ENCODE measurements around the gene UGT3A1.
"Not testable (repeated sequence)": the region's sequence is repeated elsewhere in the genome, so short reads cannot be mapped to it uniquely, and the experiment has no call there.

Gene UGT3A1

DNA sequence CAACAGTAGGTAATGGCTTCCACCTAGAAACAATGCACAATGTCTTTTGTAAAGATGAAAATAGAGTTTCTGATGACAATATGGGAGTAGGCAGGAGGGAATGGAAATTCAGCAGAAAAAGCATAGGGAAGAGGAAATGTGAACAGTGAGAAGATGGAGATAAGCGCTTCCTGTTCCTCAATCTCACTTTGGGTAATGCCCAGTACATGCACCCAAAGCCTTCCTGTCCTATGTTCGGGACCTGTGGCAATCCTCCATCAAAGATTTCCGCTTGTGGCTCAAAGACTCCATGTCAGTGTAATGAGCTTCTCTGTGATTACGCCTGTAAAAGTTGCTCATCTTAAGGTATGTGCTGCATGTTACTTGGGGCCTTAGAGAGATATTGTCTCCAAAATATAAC, 2.7 kb downstream of the UGT3A1 start:
- no peak for DNase-seq (ENCODE audit: low spot score)

DNA sequence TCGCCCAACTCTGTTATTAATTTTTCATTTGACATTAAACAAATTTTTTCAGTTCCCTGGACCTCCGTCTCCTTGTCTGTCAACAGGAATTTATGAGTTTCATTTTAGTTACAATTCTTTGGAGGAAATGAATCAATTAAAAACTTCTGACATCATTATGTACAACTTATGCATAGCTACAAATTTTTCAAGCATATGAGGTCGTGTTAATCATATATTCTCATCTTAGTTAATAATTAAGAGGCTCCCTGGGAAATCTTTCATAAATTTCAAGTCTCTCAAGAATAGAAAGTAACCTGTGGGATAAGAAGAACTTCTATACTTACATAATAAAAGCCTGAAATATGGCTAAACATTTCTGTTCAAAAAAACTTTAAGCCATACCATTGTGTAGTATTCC, 3.4 kb downstream of the UGT3A1 start:
- DNase-seq (ENCODE audit: low spot score): no peak

DNA sequence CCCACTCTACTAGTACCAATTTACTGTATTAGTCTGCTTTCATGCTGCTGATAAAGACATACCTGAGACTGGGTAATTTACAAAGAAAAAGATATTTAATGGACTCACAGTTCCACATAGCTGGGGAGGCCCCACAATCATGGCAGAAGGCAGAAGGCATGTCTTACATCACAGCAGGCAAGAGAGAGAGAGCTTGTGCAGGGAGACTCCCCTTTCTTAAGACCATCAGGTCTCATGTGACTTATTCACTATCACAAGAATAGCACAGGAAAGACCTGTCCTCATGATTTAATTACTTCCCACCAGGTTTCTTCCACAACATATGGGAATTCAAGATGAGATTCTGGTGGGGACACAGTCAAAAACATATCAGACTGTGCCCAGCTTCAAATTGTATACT, 11.5 kb downstream of the UGT3A1 start:
- DNase-seq (ENCODE audit: low spot score): no peak

DNA sequence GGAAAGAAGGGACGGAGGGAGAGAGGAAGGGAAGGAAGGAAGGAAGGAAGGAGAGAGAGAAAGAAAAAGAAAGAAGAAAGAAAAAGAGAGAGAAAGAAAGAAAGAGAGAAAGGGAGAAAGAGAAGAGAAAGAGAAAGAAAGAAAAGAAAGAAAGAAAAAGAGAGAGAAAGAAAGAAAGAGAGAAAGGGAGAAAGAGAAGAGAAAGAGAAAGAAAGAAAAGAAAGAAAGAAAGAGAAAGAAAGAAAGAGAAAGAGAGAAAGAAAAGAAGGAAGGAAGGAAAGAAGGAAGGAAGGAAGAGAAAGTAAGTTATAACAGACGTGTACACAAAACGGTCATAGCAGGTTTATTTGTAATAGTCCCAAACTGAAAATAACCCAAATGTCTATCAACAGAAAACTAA, 14.3 kb downstream of the UGT3A1 start:
- not testable (repeated sequence) for DNase-seq (ENCODE audit: low spot score)

DNA sequence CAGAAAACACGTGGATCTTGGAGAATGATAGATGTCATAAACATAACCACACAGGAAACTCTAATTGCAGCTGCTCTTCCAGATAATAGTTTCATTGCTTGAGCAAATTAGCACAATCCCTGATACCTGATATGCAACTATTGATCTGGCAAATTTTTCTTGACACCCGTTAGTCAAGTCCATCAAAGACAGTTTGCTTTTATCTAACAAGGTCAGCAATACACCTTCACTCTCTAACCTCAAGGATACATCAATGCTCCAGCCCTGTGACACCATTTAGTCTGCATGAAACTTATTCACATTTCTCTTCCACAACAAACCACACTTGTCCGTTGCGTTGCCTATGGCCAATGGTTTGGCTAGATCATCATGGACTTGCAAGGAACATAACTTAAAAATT, 16.6 kb downstream of the UGT3A1 start:
- DNase-seq (ENCODE audit: low spot score): no peak

DNA sequence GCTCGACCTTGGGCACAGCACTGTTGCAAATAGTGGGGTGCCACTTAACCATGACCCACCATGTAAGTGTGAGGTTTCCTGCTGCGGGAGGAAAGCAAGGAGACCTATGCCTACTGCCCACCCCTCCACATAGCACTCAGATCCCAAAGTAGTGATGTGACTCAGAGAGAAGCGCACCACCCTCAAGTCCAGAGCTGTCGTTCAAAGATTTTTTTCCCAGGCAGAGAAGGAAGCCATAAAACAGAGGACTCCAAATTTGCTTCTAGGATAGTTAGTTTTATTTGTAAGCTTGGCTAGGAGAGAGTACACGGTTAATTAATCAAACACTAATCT, 19.3 kb downstream of the UGT3A1 start:
- no peak for DNase-seq (ENCODE audit: low spot score)

DNA sequence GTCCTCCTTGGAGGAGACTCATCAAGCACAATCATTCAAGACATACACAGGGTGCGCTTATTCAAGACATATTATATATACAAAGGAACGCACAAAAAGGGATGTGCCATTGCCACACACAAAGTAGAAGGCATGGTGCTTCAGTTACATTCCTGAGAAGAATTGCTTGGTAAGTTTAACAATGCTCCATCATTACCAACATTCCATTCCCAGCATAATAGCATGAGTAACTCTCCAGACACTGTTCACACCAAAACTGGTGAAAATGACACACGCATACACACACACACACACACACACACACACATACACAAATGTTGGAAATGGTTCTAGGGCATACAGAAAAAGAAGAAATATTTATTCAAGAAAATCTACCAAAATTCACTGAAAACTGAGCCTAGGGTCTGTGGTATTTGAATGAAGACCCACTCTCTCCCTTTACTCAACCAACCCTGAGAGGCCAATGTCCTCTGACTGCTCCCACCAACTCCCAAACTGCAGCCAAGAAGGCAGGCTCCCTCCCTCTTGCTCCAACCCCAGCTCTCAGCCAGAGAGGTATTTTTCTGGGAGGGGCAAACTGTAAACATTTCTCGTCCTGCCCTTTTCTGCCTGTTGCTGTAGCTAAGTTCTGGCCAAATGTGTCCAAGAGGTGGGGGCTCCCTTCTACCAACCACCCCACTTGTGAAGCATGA, 19.9 kb downstream of the UGT3A1 start:
- DNase-seq (ENCODE audit: low spot score): no peak

DNA sequence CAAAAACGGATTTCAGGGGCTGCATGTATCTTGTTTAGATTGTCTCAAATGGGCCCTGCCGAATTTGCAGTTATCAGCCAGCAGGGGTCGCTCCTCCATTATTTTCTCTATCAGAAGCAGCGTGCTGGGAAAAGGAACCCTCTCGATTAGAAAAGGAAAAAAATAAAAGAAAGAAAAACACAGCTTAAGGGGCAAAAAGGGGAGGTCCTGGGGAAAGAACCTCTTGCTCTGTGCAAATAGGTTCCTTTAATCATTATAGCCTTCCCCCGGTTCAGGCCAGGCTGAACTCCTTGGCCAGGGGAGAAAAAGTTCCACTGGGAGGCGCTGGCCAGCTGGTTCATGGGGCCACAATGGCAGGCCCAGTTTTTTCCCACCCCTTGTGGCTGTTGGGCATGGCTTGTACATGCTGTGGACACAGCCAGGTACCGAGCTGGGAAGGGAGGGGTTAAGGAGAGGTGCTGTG, 27.8 kb downstream of the UGT3A1 start:
- no peak for DNase-seq (ENCODE audit: low spot score)

DNA sequence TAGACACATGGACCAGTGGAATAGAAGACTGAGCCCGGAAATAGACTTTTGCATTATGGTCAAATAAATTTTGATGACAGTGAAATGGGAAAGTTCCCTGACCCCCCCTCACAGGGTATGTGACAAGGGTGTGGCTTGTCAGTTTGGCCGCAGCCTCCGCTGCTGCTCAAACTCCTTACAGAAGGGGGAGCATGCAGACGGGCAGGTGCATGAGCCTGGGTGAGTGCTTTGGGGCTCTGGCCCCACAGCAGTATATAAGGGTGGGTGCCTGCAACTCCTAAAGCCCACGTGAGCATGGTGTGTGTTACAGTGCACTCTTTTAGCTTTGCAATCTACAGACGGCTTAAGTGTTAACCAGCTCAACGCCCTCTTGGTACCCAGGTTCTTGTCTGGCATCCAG, 30.9 kb downstream of the UGT3A1 start:
- DNase-seq (ENCODE audit: low spot score): no peak

DNA sequence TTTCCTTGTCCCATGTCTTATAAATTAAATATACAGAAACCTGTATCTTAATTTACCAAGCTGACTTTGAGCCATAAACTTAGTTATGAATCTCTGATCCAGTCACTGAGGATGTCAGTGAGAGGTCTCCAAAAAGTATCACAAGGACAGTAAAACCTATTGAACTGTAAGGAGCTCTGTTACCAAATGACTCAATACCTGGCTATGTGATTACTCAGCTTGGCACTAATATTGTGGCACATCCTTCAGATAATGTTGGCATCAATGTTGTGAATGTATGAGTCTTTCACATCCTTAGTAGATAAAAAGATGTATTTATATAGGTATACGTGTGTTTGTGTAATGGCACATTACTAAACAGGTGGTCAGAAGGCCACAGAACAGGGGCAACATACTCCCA, 34.8 kb downstream of the UGT3A1 start:
- no peak for DNase-seq (ENCODE audit: low spot score)

DNA sequence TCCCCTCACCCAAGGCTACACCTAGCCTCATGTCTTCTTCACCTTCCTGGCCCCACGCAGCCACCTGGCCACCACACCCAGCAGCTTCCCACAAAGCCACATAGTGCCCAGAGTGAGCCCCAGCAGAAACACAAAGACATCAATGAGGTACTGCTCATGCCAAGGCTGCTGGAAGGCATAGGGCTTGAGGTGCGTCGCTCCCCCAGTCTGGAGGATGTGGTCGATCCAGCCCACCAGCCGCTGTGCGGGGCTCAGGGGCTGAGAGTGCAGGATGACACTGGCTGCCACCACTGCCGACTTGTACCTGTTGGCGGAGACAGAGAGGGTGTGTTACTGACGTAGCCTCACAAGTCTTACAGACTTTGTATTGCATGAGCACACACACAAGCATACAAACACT, 37.0 kb downstream of the UGT3A1 start:
- no peak for DNase-seq (ENCODE audit: low spot score)

DNA sequence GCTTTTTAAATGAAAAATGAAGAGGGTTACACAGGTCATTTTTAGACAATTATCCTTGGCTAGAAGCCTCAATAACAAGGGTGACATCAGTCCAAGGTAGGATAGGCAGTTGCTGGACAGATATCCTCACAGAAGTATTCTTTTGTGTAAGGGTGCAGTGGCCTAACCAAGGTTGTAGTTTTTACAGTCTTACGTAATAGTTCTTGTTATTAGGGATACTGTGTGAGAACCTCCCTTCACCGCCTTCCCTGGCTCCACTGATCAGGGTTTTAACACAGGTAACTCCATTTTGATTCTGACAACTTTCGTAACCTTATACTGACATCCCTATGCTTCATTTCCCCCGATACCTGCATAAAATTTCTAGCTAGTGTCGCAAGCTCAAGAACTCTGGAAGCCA, 44.1 kb downstream of the UGT3A1 start:
- DNase-seq (ENCODE audit: low spot score): no peak

DNA sequence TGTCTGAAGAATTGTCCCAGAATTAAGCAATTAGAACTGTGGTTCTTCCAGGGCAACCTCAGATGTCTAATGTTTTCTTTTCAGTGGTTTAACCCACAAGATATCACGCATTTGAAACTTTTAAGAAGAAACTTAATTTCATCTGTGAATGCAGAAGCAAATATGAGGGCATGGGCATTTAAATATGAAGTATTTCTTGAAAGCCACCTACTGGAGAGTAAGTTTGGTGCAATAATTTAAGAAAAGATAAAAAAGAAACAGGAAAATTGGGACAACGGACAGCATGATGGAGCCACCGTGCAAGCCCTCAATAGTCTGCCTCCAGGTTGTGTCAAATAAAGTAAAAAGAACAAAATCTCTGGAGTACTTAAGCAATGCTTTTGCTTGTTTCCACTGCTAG, 51.6 kb downstream of the UGT3A1 start:
- no peak for DNase-seq (ENCODE audit: low spot score)

DNA sequence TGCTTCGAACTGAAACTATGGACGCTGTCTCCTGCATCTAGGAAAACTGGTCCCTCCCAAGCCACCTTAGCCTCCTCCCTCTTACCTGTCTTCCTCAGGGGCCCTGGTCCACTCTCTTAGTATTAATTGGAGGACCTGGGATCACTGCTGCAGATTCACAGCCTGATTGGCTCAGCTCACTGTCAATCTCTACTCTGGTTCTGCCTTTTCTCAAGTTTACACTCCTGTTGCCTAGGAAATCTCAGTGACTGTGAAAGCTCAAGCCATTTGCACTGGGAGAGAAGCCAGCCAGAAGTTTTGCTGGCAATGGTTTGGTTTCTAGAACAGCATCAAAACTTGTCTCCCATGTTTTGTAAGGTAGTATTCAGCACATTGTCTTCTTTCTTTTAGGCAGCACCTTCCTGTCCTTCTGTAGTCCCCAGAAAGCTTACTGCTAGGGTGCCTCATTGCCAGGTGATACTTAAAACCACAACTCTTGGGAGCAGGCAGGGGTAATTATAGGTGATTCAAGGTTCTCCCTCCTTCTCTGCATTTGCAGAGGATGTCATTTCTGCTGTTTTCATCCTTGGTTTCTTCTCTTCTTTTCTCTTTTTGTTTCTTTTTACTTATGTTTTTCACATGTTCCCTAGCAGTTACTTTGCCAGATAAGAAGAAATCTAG, 52.5 kb downstream of the UGT3A1 start, which contains the start of gene CAPSL:
Gene CAPSL (minus strand): TSS at position 55 of the 660 bp plus-strand sequence. CDS start 17,502 bp downstream, outside the sequence.
- DNase-seq (ENCODE audit: low spot score): peak; percentile 12

DNA sequence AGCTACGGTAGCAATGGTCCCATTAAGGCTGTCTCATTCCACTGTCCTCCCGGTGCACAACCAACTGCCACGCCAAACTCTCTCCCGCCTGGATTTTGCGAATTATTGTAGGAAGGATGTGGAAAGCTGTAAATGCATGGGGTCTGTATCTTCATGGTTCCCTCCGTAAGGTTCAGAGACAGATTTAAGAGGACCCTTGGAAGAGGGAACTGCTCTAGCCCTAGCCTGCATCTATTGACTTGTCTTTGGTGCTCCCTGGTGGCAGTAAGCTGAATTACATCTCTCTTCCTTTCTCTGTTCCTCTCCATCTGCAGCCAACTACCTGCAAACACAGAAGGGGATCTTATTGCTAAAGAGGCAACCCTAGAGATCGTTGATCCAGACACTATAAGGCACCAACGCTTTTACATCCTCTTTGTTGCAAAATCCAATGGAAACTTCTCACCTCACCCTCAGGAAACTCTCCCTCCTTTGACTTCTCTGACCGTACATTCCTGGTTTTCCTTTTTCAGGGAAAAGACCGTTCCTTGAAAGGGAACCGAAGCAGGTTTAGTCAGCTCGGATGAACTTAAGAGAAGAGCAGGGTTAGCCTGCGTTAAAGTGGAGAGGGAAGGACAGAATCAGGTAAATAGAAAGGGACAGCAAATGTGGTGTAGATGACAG, 64.7 kb downstream of the UGT3A1 start:
- DNase-seq (ENCODE audit: low spot score): peak; percentile 50

DNA sequence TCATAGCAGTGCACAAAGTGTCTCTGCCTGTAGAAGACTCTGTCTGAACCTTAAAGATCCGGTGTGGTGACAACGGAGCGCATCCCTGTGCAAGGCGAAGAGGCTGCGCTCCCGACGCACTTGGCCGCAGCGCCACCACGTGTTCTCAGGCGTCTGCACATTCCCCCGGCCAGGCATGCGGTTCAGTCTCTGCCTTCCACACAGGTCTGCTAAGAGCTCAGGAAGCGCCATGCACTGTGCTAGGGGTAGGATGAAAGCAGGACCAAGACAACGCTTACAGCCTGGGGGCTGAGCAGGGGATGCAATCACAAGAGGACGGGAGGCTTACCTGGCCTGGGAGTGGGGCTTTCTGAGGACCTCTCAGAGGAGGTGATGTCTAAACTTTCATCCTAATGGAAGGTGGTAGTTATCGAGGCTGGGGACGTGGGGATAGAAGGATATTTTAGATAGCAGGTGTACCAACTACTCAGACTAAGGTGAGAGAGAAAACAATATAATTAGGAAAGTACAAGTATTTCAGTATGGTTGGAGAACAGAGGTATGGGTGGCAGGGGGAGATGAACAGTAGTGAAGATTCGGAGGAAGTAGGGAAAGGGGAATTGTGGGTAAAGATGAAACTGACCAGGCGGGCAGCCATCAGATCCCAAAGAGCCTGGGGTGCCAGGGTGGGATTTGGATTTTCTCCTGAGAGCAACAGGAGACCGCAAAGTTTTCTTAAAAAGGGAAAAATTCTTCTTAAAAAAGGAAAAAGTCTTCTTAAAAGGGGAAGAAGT, 66.1 kb downstream of the UGT3A1 start:
- DNase-seq (ENCODE audit: low spot score): peak; percentile 49

DNA sequence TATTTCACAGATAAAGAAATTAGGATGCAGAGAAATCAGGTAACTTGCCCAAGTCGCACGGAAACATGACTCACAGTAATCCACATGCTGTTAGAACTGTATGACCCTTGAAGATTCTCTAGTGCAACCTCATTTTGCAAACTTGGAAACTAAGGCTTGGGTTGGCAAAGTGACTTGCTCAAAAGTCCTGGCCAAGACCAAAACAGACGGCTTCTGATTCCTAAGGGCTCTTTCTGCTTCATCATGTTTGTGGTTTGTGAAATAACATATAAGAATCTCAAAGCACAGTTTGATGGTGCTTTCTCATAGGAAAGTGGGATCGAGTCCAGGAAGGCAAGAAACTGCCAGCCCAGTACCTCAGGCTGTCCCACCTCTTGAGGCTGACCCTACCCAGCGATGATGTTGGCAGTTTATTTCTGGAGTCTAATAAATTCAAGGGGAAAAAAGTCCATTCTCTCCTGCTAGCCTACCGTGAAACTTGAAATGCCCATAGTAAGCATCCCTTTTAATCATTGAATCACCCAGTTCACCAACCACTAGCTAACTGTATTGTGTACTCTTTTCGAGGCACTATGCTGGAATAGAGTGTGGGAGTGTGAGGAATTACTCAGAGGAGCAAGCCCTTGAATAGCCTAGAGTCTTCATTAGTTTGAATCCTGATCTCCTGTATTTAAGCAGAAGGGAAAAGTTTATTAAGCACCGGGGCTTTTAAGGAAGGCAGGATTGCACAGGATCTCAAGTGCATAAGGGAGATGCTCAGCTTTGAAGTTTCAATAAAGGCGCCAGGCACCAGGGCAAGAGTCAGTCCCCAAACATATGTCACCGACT, 66.9 kb downstream of the UGT3A1 start:
- DNase-seq (ENCODE audit: low spot score): peak; percentile 15

DNA sequence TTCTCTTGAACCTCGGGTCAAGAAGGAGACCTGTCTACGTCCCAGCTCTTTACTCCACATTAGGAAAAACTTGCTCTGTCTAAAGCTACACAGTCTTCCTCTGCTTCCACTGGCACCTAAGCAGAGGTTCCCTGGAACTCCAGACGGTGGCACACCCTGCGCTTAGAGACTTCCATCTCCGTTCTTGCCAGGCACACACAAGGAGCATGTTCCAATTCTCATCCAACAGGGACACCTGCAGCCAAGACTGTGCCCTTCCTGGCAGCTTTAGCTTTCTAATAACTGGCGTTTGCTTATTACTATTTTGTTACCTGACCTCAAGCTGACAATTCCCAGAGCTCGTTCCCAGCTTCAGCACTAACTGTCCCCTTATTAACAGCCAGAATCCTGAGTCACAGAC, 68.7 kb downstream of the UGT3A1 start:
- no peak for DNase-seq (ENCODE audit: low spot score)

DNA sequence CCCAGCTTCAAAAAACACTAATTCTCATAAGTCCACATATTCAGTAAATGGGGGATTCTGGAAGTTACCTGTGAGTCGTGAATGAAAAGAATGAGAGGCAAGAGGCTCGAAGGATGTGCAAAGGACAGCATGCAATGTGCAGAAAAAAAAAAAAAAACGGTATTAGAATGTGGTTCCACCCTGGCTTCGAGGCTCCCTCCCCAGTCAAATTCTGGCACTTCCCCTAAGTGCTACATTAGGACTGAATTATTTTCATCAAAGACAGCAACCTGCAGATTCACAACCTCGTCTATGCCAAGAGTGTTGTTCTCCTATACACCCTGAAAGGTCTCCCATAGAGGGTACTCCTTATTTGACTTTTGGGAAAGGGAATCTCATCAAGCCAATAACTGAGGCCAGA, 69.3 kb downstream of the UGT3A1 start:
- DNase-seq (ENCODE audit: low spot score): no peak

DNA sequence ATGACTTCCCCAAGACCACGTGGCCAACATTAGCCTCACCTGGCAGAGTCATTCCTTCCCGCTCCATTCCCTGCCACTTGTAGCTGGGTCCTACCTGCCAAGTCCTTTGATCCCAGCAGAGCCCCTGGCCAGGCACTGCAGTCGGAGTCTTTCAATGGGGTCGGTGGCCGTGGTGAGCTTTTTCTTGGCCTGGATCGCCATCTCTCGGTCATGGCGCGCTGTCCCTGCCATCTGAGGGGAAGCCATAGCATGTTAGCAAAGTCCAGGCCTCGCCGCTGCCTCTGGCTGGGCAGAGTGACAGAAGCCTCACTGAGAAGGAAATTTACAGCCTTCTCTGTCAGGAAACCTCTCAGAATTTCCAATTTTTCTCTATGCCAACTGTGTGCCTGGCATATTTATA, 70.3 kb downstream of the UGT3A1 start:
- DNase-seq (ENCODE audit: low spot score): peak; percentile 32

DNA sequence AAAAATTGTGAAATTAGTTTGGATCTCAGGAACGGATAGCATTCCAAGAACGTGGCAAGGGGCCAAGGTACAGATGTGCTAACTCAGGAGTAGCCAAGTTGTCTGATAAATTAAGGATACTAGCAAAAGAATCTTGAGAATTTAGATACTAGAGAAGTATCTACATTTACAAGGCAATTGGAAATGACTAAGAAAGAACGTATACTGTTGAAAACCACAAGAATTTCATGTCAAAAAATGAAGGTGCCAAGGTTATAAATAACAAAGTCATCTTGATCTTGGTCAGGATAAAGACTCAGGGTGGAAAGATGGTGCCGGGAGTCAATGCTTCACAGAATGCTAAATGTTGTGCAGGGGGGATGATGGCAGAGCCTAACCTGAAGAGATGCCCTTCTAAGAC, 72.0 kb downstream of the UGT3A1 start:
- DNase-seq (ENCODE audit: low spot score): peak; percentile 47

DNA sequence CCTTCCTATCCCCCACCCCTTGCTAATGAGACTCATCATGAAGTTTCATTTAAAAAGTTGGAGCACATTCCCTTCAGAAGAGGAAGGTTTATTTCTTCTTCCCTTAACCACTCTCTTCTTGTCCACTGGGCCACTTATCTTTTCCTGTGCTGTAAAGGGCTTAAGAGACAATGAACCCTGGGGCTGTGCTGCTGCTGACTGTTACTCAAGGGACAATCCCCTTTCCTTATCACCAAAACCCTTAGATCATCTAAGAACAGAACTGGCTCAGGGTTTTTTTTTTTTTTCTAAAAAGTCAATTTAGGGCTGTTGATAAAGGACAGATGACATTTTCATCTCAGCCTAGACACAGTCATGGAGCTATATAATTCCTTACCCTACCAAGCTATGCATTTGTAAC, 82.4 kb downstream of the UGT3A1 start:
- no peak for DNase-seq (ENCODE audit: low spot score)
